Measurements from ENCODE around the gene FBXL13.

The FBXL13 gene

GRCh38 chr7:102890971-102891692, 183.5 kb downstream of the FBXL13 start:
- no peak for DNase-seq

- DNase-seq, result no peak
Measured at GRCh38 chr7:102890292-102890970, 184.2 kb downstream of the FBXL13 start.

- DNase-seq, result no peak
Measured at GRCh38 chr7:102889851-102890250, 184.7 kb downstream of the FBXL13 start.

GRCh38 chr7:102888561-102889233, 185.9 kb downstream of the FBXL13 start:
- no peak for DNase-seq

GRCh38 chr7:102883098-102883860, 191.3 kb downstream of the FBXL13 start:
- DNase-seq, result no peak

- no peak for DNase-seq
Measured at GRCh38 chr7:102875700-102876295, 198.8 kb downstream of the FBXL13 start.

GRCh38 chr7:102874966-102875365, 199.6 kb downstream of the FBXL13 start:
- DNase-seq, result no peak

- peak; percentile 22 for DNase-seq
Measured at GRCh38 chr7:102874166-102874829, 200.3 kb downstream of the FBXL13 start.

GRCh38 chr7:102873470-102874165, 201.0 kb downstream of the FBXL13 start:
- no peak for DNase-seq

GRCh38 chr7:102872460-102872859, 202.1 kb downstream of the FBXL13 start:
- no peak for DNase-seq

- DNase-seq, result no peak
Measured at GRCh38 chr7:102869195-102869594, 205.4 kb downstream of the FBXL13 start.

GRCh38 chr7:102866535-102867215, 207.9 kb downstream of the FBXL13 start:
- no peak for DNase-seq

GRCh38 chr7:102864958-102865357, 209.6 kb downstream of the FBXL13 start:
- no peak for DNase-seq

GRCh38 chr7:102860351-102860811, 214.2 kb downstream of the FBXL13 start:
- DNase-seq, result no peak

- DNase-seq, result no peak
Measured at GRCh38 chr7:102859799-102860125, 214.8 kb downstream of the FBXL13 start.

GRCh38 chr7:102859084-102859798, 215.4 kb downstream of the FBXL13 start:
- DNase-seq, result no peak

- no peak for DNase-seq
Measured at GRCh38 chr7:102856036-102856435, 218.6 kb downstream of the FBXL13 start.

GRCh38 chr7:102849538-102849937, 225.1 kb downstream of the FBXL13 start:
- no peak for DNase-seq

GRCh38 chr7:102849079-102849478, 225.5 kb downstream of the FBXL13 start:
- no peak for DNase-seq

GRCh38 chr7:102845346-102845745, 229.2 kb downstream of the FBXL13 start:
- DNase-seq, result no peak
